Measurements from ENCODE around the gene PTK7. TPM values are rescaled to one million over a fixed set of nuclear protein-coding genes. Genes with fewer than 3 reads are reported as not detected.

PTK7 gene
- total RNA-seq, 6 donors from 2014 or later = 68.6 to 180 (median 89.4) TPM

- ATAC-seq (ENCODE audit: low FRiP score in 2 of 2) = no peak
- Histone ChIP-seq H3K4me1 (peaks cover 17 to 35% (median 21%) of the 10 kb centered on the region in 4 donors), H3K9me3 (no peaks in the 10 kb centered on the region), H3K36me3 (peaks cover 15 to 59% (median 36%) of the 10 kb centered on the region in 4 donors), H3K27ac (peak overlapping the region in 3 of 4 donors; percentile 61 to 88 (median 77)), H3K4me3 (no peak overlapping the region), H3K27me3 (no peaks in the 10 kb centered on the region)
- 72 to 81% methylated on average over 5 of the region's 5 CpGs for WGBS, 2 donors
- no peak for DNase-seq
- TF ChIP-seq CTCF (IDR thresholded peaks at IDR 0.05) (no peak), POLR2AphosphoS5 (IDR thresholded peaks at IDR 0.05) (no peak), EP300 (IDR thresholded peaks at IDR 0.05) (no peak), POLR2A (IDR thresholded peaks at IDR 0.05) (no peak)
Measured at GRCh38 chr6:43180985-43181384, 104.9 kb downstream of the PTK7 start.

GRCh38 chr6:43181621-43181941 lies 105.5 kb downstream of the PTK7 start:
- ATAC-seq (ENCODE audit: low FRiP score in 2 of 2) (no peak), DNase-seq (no peak)
- Histone ChIP-seq H3K4me1 (peaks cover 15 to 29% (median 21%) of the 10 kb centered on the region in 4 donors), H3K27me3 (no peaks in the 10 kb centered on the region), H3K36me3 (peaks cover 11 to 59% (median 37%) of the 10 kb centered on the region in 4 donors), H3K4me3 (peak overlapping the region; percentile 87 to 98 (median 91)), H3K27ac (peak overlapping the region; percentile 61 to 88 (median 82)), H3K9me3 (no peaks in the 10 kb centered on the region)
- TF ChIP-seq POLR2A (IDR thresholded peaks at IDR 0.05) (no peak), CTCF (IDR thresholded peaks at IDR 0.05) (no peak), POLR2AphosphoS5 (IDR thresholded peaks at IDR 0.05) (no peak), EP300 (IDR thresholded peaks at IDR 0.05) (no peak)
- WGBS, 2 donors = 48% methylated on average over 9 of the region's 9 CpGs

GRCh38 chr6:43181942-43182860 lies 106.1 kb downstream of the PTK7 start, which contains the start of gene CUL9:
CUL9 (plus strand) TSS chr6:43182196; CDS start chr6:43184311, 2,115 bp downstream.
- TF ChIP-seq EP300 (IDR thresholded peaks at IDR 0.05) = peak in 1 of 4 donors; percentile 70
- peak; percentile 79 to 95 for TF ChIP-seq POLR2AphosphoS5 (IDR thresholded peaks at IDR 0.05)
- TF ChIP-seq CTCF (IDR thresholded peaks at IDR 0.05) = peak in 2 of 6 experiments; percentile 16 to 21
- TF ChIP-seq POLR2A (IDR thresholded peaks at IDR 0.05) = peak in 2 of 4 donors; percentile 32 to 84
- WGBS, 2 donors = 1% methylated on average over 21 to 42 of the region's 51 CpGs
- H3K4me1 ChIP-seq = peaks cover 15 to 29% (median 21%) of the 10 kb centered on the region in 4 donors
- DNase-seq (peak; percentile 92 to 97), ATAC-seq (ENCODE audit: low FRiP score in 2 of 2) (peak; percentile 97 to 98)
- H3K4me3 ChIP-seq = peak within 1 kb of the TSS; percentile 87 to 98 (median 91)
- no peaks in the 10 kb centered on the region for H3K27me3 ChIP-seq
- H3K9me3 ChIP-seq = no peaks in the 10 kb centered on the region
- H3K27ac ChIP-seq = peak within 1 kb of the TSS; percentile 61 to 88 (median 82)
- peaks cover 11 to 59% (median 41%) of the 10 kb centered on the region in 4 donors for H3K36me3 ChIP-seq

- ATAC-seq (ENCODE audit: low FRiP score in 2 of 2) (no peak), DNase-seq (no peak)
- TF ChIP-seq CTCF (IDR thresholded peaks at IDR 0.05) (no peak), POLR2AphosphoS5 (IDR thresholded peaks at IDR 0.05) (no peak), EP300 (IDR thresholded peaks at IDR 0.05) (no peak), POLR2A (IDR thresholded peaks at IDR 0.05) (no peak)
- Histone ChIP-seq H3K4me3 (no peak overlapping the region), H3K27ac (no peak overlapping the region), H3K4me1 (peaks cover 15 to 29% (median 21%) of the 10 kb centered on the region in 4 donors), H3K36me3 (peaks cover 11 to 60% (median 44%) of the 10 kb centered on the region in 4 donors), H3K27me3 (no peaks in the 10 kb centered on the region), H3K9me3 (no peaks in the 10 kb centered on the region)
- WGBS, 2 donors = 94 to 98% methylated on average over 4 of the region's 4 CpGs
Measured at GRCh38 chr6:43183441-43183840, 107.3 kb downstream of the PTK7 start.
